Measurements from ENCODE around the gene UGT1A1.

Gene UGT1A1

DNA sequence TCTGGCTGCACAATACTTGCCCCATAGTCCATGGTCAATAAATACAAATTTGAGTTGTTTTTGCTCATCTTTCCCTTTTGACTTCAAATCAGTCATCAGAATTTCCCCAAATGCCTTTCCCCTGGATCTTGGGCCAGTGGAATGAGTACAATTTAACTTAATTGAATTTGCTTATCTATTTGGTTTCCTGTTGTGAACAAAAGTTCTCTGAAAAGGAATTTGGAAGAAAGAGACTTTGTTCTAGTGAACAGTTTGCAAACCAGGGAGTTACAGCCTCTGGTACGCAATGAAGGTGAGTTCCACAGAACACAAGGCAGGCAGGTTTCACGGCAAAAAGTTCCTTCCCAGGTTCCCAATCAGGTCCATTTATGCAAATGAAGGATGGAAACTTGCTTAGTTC is 1.2 kb upstream of the UGT1A1 start:
- no peak for DNase-seq

DNA sequence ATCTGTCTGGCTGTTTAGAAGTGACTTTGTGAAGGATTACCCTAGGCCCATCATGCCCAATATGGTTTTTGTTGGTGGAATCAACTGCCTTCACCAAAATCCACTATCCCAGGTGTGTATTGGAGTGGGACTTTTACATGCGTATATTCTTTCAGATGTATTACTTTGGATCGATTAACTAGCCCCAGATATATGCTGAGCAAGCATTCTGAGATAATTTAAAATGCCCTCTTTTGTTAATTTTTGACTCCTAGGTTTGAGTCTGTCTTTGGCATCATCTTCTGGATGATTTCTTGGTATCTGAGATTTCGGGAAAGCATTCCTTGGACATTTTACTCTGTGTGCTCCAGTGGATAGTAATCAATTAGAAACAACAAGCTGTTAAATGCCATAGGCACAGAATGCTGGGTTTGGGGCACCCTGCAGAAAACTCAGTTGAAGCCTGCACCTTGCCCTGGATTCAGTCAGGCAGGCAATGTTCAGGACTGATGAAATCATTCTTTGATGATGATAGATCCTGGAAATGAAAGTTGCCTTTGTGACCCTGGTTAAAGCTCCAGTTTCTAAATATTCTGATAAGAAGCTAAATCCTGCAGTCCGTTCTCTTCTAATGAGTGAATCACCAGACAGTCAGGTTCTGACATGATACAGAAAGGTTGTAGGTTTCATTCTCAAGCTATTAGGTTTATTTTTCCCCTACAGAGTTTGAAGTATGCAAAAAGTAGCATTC is 1.1 kb downstream of the UGT1A1 start:
- DNase-seq, result no peak

DNA sequence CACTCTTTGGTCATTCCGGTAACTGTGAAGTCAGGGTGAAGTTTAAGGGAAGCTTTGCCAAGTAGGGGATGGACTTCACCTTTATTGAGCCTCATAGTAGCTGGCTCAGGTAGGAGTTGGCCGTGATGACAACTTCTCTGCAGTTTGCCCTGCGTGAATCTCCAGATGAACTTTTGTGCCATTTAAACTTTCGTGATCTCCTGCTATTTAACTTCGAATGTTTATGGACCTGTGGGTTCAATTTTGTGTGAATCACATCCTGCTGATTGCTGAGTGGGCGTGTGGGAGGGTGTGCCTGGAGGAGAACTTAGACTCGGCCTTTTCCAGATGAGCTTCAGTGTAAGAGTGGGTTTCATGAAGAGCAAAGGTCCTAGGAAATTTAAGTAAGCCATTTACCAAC is 4.2 kb downstream of the UGT1A1 start:
- no peak for DNase-seq

DNA sequence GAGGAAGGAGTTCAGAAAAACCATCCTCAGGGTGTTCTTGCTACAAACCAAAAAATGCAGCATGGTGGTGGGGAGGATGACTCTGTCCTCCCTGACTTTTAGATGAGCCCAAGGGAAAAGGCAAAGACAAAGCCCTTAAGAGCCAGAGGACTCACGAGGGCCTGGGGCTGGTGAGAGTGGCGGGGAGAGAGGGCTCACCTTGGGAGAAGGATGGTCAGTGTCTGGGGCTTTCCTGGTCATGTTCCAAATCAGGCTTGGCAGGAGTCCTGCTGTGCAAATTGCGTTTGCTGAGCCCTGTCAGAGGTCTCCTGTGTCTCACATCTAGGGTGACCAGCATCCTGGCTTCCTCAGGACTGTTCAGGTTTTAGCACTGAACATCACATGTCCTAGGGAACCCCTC is 4.7 kb downstream of the UGT1A1 start:
- no peak for DNase-seq

DNA sequence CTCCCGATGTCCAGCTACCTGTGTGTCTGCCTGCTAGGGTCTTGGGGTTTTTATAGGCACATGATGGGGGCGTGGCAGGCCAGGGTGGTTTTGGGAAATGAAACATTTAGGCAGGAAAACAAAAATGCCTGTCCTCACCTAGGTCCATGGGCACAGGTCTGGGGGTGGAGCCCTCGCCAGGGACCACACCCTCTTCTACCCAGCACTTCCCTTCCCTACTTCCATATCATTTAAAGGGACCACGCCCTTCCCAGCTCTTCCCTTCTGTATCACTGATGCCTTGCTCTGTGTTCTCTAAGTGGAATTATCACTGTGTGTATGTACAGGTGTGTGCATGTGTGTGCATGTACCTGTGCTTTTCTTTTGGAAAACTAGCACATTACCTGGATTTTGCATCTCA is 6.3 kb downstream of the UGT1A1 start:
- DNase-seq, result no peak

DNA sequence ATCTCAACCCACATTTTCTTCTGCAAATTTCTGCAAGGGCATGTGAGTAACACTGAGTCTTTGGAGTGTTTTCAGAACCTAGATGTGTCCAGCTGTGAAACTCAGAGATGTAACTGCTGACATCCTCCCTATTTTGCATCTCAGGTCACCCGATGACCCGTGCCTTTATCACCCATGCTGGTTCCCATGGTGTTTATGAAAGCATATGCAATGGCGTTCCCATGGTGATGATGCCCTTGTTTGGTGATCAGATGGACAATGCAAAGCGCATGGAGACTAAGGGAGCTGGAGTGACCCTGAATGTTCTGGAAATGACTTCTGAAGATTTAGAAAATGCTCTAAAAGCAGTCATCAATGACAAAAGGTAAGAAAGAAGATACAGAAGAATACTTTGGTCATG is 8.0 kb downstream of the UGT1A1 start:
- DNase-seq, result no peak

DNA sequence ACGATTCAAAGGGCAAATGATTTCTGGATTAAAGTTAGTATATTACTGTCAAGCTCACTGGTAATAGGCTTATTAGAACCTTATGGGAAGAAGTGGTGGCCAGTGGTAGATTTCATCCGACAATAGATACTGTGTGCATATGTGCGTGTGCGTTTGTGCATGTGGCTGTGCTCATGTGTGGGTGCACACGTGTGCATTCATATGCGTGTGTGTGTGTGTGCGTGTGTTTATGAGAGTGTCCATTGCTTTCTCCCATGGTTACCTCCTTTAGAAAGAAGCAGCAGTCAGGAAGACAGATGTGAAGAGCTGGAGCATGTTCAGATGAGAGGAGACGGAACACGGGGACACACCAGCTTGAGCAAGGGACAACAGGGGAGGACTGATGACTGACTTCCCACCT is 9.2 kb downstream of the UGT1A1 start:
- DNase-seq, result no peak

DNA sequence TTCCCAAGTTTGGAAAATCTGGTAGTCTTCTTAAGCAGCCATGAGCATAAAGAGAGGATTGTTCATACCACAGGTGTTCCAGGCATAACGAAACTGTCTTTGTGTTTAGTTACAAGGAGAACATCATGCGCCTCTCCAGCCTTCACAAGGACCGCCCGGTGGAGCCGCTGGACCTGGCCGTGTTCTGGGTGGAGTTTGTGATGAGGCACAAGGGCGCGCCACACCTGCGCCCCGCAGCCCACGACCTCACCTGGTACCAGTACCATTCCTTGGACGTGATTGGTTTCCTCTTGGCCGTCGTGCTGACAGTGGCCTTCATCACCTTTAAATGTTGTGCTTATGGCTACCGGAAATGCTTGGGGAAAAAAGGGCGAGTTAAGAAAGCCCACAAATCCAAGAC is 12.1 kb downstream of the UGT1A1 start:
- DNase-seq, result no peak

DNA sequence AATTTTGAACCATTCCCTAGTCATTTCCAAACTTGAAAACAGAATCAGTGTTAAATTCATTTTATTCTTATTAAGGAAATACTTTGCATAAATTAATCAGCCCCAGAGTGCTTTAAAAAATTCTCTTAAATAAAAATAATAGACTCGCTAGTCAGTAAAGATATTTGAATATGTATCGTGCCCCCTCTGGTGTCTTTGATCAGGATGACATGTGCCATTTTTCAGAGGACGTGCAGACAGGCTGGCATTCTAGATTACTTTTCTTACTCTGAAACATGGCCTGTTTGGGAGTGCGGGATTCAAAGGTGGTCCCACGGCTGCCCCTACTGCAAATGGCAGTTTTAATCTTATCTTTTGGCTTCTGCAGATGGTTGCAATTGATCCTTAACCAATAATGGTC is 12.5 kb downstream of the UGT1A1 start:
- no peak for DNase-seq

DNA sequence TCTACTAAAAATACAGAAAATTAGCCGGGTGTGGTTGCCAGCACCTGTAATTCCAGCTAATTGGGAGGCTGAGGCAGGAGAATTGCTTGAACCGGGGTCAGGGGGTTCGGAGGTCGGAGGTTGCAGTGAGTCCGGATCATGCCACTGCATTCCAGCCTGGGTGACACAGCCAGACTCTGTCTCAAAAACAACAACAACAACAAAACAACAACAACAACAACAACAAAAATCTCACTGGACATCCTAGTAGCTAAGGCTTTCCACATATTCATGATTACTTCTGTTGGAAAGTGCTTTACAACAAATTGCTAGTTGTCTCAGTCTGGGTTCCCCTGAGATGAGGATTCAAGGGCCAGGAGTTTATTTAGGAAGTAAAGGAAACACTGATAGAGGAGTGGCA is 13.8 kb downstream of the UGT1A1 start:
- DNase-seq, result no peak

DNA sequence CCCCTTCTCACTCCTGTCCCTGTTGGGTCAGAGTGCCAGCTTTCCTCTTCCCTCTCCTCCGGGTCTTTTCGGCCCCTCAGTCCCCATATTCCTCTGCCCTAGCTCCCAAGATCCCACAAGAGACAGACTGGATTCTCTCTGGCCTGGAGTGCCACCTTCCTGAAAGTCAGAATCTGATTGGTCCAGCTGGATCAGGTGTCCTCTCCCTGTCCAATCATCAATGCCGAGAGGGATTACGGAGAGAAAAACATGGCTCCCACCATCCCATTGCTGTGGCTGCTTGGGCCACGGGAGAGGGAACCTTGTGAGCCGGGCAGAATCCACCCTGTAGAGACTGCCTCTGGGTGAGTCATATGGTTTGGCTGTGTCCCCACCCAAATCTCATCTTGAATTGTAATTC is 15.3 kb downstream of the UGT1A1 start:
- no peak for DNase-seq

DNA sequence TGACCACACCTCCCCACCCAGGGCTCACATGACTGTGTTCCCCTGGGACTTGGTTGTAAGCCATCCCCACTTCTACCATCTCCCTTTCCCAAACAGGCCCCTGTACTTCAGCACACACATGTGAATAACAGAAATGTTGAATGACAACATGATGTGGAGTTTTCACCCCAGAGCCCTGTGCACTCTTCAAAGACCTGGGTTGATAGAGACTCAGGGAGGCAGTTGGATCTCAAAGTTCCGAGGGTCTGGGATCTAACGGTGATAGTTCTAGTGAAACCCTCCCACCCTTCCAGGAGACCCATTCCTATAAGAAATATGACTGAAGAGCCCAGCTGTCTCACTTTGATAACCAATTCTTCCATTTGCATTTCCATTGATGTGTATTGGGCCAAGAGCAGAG is 18.0 kb downstream of the UGT1A1 start, which contains the start of gene MROH2A:
TSS of gene MROH2A (plus strand) at position 301 of the 400 bp plus-strand sequence. CDS start 1,029 bp downstream, outside the sequence.
- no peak for DNase-seq

DNA sequence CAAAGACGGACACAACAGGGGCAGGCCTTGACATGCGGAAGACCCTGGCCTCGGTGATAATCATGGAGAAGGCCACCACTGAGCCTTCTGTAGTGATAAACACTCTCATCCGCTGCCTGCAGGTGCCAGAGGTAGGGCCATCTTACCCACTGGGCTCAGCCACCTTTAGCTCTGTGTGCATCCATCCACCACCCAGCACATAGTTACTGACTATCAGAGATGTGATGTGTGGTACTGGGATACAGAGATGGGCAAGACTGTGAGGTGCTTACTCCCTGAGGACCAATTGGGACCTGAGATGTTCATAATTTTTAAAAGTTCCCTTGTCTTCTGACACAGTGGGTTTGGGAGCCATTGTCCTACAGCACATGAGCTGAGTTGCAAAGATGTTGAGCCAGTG is 19.7 kb downstream of the UGT1A1 start:
- no peak for DNase-seq

DNA sequence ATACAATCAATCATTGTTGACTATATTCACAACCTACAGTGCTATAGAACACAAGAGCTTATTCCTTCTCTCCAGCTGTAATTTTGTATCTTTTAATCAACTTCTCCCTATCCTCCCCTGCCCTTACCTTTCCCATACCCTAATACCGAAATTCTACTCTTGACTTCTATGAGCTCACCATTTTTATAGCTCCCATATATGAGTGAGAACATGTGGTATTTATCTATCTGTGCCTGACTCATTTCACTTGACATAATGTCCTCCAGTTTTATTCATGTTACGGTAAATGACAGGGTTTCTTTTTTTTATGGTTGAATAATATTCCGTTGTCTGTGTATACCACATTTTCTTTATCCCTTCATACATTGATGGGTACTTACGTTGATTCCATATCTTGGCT is 20.7 kb downstream of the UGT1A1 start:
- DNase-seq, result no peak

DNA sequence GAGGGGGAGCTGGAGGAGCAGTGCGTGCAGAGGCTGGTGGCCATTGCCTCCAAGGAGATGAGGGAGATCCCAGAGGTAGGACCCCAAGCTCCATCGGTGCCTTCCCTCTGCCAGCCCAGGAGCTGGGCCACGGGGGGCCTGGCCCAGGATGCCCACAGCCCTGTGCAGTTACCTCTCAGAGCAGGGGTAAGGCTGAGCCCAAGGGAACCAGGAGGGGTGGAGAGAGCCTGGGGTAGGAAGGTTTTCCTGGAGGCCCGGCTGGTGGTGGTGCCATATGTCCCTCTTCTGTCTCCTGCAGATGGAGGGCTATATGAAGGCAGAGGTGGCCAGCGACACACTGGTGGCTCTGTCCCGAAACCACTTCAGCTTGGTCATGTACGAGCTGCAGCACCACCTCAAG is 29.5 kb downstream of the UGT1A1 start:
- DNase-seq, result no peak

DNA sequence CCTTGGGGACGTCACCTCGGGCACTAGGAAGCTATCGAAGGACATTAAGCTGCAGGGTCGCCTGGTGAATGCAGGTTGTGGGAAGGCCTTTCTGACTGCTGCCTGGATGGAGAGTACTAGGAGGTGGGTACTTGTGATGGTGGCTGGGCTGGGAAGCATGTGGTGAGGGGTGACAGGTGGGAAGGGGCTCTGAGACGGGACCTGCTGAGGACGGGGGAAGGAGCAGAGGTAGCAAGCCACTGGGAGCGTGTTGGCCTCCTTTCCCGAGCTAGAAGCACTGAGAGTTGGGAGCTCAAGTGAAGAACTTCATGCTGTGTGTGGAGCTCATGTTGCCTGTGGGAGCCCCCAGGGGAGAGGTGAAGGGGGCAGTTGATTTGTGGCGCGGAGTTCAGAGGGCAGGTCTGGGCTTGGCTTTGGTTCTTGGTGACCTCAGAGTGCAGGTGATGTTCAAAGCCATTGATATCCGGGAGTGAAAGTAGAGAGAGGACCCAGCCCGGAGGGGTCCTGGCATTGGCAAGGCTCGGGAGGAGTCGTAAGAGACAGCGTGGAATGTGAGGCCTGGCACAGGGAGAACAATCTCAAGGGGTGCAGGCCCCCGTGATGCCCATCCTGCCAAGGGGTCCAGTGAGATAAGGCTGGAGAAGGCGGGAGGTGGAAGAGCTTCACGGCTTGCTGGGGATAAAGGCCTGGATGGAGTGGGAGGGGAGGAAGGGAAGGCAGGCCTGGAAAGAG is 31.2 kb downstream of the UGT1A1 start:
- no peak for DNase-seq

DNA sequence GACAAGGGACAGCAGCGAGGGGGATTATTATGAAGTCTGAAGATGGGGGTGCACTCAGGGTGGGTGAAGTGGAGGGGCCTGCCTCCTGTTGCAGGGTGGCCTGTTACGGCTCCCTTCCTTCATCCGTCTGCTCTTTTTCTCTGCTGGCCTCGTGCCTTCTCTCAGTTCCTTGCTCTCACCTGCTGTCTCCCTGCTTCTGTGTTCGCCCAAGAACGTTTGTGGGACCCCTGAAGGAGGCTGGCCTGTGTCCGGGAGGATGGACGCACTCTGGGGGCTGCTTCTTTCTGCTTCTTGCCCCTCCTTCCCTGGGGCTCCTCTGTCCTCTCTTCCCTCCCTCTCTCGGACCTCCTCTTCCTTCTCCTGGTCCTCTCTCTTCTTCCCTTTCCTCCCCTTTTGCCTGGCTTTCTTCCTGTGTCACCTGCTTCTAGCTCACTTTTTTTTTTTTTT is 31.8 kb downstream of the UGT1A1 start:
- DNase-seq, result no peak

DNA sequence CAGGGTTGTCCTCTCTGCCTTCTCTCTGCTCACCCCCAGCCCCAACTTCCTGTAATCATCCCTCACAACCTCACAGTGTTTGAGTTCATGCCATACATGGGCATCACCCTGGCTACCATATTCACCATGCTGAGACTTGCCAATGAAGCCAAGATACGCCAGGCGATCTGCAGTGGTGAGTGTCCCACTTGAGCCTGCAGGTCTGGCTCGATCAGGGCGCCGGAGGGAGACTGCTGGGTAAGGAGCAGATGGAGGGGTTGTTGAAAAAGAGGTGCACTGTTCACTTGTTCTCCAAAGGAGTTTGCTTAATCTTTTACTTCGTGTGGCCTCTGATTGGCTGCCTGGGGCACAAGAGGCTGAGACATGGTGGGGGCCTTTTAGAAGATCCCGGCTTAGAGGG is 32.6 kb downstream of the UGT1A1 start:
- no peak for DNase-seq

DNA sequence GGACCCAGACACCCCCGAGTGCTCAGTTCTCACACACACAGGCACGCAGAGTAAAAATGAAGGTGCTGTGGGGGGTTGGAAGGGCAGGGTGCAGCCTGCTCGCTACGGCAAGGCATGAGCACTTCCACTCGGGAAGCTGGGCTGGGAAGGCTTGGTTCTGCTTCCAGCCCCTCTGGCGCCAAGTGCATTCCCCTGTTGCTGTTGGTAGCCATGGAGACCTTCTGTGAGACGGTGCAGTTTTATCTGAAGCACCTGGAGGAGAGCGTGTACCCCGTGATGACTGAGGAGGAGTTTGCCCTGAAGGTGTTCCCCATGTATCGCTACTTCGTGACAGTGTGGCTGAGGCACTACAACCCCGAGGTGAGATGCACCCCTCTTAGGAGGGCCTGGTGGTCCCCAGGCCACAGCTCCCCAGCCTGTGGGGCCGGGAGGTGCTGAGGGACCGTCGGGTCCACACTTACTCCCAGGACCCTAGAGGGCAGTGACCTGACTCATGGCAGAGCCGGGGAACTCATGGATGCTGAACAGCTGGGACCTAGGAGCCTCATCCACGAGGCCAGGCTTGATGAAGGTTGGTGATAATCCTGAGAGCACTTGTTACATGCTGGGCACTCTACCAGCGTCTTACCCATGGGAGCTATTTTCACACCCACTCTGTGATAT is 33.5 kb downstream of the UGT1A1 start:
- DNase-seq, result no peak

DNA sequence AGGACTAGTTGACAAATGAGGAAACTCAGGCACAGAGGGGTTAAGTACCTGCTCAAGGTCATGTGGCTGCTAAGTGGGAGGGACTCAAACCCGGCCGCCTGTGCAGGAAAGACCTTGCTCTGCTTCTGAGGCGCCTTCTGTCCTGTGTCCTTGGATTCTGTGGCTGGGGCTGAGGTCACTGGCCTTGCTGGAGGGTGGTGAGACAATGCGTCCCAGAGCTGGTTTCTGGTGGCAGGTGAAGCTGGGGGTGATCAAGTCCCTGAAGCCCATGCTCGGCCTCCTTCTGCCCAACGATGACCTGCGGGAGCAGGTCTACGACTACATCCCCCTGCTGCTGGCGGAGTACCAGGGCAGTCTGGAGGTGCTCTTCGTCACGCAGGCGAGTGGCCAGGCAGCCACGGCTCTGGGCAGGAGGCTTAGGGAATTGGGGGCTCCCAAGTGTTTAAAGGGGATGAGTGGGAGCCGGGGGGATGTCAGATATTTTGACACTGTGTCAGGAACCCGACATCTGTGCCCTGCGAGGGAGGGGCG is 34.1 kb downstream of the UGT1A1 start:
- no peak for DNase-seq

DNA sequence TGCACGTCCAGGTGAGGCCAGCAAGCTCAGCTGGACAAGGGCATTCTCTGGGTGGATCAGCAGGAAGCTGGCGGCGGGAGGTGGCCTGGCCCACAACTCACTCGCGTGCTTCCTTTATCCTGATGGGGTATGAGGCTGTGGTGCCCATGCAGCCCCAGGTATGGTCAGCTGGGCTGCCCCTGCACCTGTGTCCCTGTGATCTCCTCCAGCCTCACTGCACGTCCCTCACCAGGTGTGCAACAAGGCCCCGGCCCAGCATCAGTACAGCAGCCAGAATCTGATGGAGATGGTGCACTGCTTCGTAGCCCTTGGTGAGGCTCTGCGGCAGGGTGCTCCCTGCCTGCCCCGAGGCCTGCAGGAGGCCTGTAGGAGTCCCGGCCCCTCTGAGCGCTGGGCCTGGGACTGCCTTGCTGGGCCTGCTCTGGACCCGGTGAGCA is 35.7 kb downstream of the UGT1A1 start:
- no peak for DNase-seq

DNA sequence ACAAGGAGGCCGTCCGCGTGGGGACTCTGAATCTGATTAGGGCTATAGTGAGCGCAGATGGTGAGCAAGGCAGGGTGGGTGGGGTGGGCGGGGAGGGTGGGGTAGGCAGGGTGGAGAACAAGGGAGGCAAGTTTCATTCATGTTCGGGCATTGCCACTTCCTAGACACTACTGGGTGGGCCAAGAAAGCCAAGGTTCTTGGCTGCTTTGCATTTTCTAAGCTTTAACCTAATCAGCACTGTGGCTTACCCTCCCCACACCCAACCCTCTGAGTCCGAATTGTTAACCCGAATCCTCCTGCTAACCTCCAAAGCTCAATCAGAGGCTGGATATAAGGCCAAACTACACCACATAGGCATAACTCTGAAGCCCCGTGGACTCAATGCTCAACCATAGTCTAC is 36.2 kb downstream of the UGT1A1 start:
- DNase-seq, result no peak

DNA sequence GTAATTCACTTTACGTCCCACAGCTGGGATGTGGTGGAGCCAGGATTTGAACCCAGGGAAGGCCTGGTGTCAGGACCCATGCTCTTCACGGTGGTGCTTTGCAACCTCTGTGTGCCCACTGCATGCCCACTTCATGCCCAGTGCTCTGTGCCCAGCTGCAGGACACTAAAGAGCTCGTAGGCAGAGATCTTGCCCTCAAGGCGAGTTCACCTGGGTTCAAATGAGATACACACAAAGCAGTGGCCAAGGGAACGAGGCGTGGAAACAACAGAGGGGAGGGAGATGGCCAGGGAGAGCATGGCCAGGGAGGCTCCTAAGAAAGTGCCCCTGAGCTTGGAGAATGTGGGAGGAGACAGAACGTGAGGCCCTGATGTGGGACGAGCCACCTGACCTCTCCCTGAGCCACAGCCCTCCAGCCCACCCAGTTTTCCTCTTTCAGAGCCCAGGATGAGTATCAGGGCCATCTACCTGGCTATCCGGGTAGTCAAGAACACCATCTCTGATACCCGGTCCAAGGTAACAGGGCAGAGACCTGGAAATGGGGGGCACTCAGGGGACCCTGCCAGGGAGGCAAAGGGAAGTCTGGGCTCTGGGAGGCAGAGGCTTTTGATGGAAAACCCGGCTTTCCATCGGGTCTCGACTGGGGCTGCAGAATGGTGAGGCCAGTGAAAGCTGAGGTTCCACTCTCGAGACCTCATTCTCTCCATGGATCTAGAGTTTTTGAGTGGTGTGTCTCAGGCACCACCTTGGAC is 38.4 kb downstream of the UGT1A1 start:
- DNase-seq, result no peak
